Aorta (tissue), 5 donors: ENCODE data around the gene NOSIP. TPM values are rescaled to one million over a fixed set of nuclear protein-coding genes. Genes with fewer than 3 reads are reported as not detected.

Experiments
- ATAC-seq: fragments of 200-7000 bp; cut with Tn5 transposase; one replicate; pipeline ENCODE4 v1.9.1; 2022; ENCODE audit warnings: moderate library complexity; ENCODE audit not compliant: low FRiP score
- DNase-seq, 2 donors: peaks; one replicate each; pipeline ENCODE4 v3.0.0-alpha.2; 2020
- H3K27ac ChIP-seq, 2 donors: one replicate each; pipeline ENCODE4 v1.5.1; 2013; ENCODE audit warnings: low read length in 2 of 2, mild to moderate bottlenecking in 2 of 2, moderate library complexity in 2 of 2, control low read depth in 1 of 2, inconsistent platforms in 1 of 2, low read depth in 1 of 2
- H3K27me3 ChIP-seq, 2 donors: one replicate each; pipeline ENCODE4 v1.6.1; 2013; ENCODE audit warnings: control low read depth in 1 of 2, low read length in 1 of 2, mild to moderate bottlenecking in 1 of 2, moderate library complexity in 1 of 2; ENCODE audit not compliant: insufficient read depth in 2 of 2, control insufficient read depth in 1 of 2
- H3K36me3 ChIP-seq, 2 donors: one replicate each; pipeline ENCODE4 v1.6.1; 2013; ENCODE audit warnings: control low read depth in 1 of 2, low read length in 1 of 2, mild to moderate bottlenecking in 1 of 2; ENCODE audit not compliant: insufficient read depth in 2 of 2, control insufficient read depth in 1 of 2
- H3K4me1 ChIP-seq, 2 donors: one replicate each; pipeline ENCODE4 v1.6.1; 2013; ENCODE audit warnings: low read length in 2 of 2, control low read depth in 1 of 2, mild to moderate bottlenecking in 1 of 2, moderate library complexity in 1 of 2; ENCODE audit not compliant: insufficient read depth in 2 of 2, control insufficient read depth in 1 of 2
- H3K4me3 ChIP-seq, 2 donors: one replicate each; pipeline ENCODE4 v1.5.1; 2013; ENCODE audit warnings: low read length in 2 of 2, control low read depth in 1 of 2, mild to moderate bottlenecking in 1 of 2
- H3K9me3 ChIP-seq: one replicate; pipeline ENCODE4 v1.6.1; 2013; ENCODE audit warnings: mild to moderate bottlenecking, low read length; ENCODE audit not compliant: control insufficient read depth
- WGBS, 2 donors: extraction: QIAGEN DNeasy Blood & Tissue Kit; methylation state at CpG; one replicate each; pipeline ENCODE4 v1.1.7; 2013; 5-methylcytosine and 5-hydroxymethylcytosine counted together
- intact Hi-C, 2 donors: fragments of 100-400 bp; cut with DNase I; formaldehyde crosslinking; loops; one replicate each; pipeline versions ENCODE4 v1.14.2 to v1.15.0; 2022
- polyA plus RNA-seq, 2 donors: library from polyadenylated mRNA; stranded (reverse); fragments of 200-250 nt; gene quantifications; one replicate each; pipeline ENCODE4 v1.2.3, GENCODE V29; 2013
- total RNA-seq, 2 donors: library from RNA; stranded (reverse); fragmentation: NEBNext Ultra II Directional; extraction: Animal tissue kit (Norgen Biotek cat#: 25700); gene quantifications; one replicate each; pipeline ENCODE4 v1.2.1, GENCODE V29; 2021
- donor health status: healthy with polysubstance abuse.
- donor health status: Bipolar disorder and iron deficiency.
- donor health status: DM: no; HTN: no; CAD: no.
- donor health status: DM: no; HTN: no; CAD: no.
- donor health status: DM: yes; HTN: yes; CAD: no.

The NOSIP gene
- total and polyA plus RNA-seq, 4 donors: 38.8 to 135 (median 46.5) TPM

DNA sequence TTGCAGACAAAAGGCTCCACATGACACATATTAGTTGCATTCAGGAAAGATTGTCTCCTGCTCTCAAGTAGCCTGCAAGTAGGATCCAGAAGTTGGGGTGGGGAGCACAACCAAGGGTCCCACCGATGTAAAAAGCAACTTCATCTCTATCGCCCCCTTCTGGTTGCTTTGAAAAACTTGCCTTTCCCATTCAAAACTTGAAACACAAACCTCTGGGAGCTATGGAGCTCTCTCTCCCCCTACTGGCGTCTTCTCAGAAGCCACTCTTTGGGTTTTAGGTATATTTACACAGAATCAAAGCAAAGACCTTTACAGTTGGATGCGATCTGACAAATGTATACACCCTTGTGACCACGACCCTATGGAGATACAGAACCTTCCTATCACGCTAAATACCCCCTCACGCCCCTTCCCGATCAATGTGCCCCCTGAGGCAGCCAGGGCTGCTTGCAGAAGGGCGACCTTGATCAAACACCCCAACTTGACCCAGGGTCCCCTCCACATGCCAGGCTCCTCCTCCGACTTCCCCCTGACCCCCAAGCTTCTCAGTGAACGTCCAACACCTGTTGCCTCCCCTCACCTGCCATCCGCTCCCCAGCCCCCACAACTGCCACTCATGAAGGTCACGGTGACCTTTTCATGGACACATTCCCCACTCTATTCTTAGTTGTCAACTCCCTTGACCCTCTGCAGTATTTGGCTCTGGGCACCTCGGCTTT, 10.1 kb downstream of the NOSIP start:
- H3K9me3 ChIP-seq: no peaks in the 10 kb centered on the region
- DNase-seq (no peak), ATAC-seq (peak; percentile 87)
- intact Hi-C loops: loop anchor here in 1 of 2 donors (2.0 kb wide), 1 partner anchor 63 kb away; no protein-coding TSS in a partner anchor
- no peaks in the 10 kb centered on the region for H3K27me3 ChIP-seq
- WGBS, 2 donors: 29 to 30% methylated on average over 14 of the region's 14 CpGs
- H3K4me1 ChIP-seq: no peaks in the 10 kb centered on the region
- H3K36me3 ChIP-seq: no peaks in the 10 kb centered on the region
- H3K27ac ChIP-seq: no peak overlapping the region
- H3K4me3 ChIP-seq: no peak overlapping the region

- ATAC-seq: no peak
- no peaks in the 10 kb centered on the region for H3K4me1 ChIP-seq
- no peaks in the 10 kb centered on the region for H3K9me3 ChIP-seq
- intact Hi-C loops: no loop called here
- no peaks in the 10 kb centered on the region for H3K27me3 ChIP-seq
- WGBS, 2 donors: 69 to 72% methylated on average over 9 of the region's 9 CpGs
- no peaks in the 10 kb centered on the region for H3K36me3 ChIP-seq
- no peak overlapping the region for H3K27ac ChIP-seq
- no peak for DNase-seq
- H3K4me3 ChIP-seq: no peak overlapping the region
These were observed 12.4 kb downstream of the NOSIP start for GRCh38 chr19:49567861-49568441.

- Histone ChIP-seq H3K27ac (no peak overlapping the region), H3K9me3 (no peaks in the 10 kb centered on the region), H3K36me3 (no peaks in the 10 kb centered on the region), H3K27me3 (no peaks in the 10 kb centered on the region), H3K4me1 (no peaks in the 10 kb centered on the region), H3K4me3 (no peak overlapping the region)
- DNase-seq (no peak), ATAC-seq (no peak)
- intact Hi-C loops: no loop called here
- WGBS, 2 donors: 100% methylated on average over 3 of the region's 3 CpGs
These were observed 14.1 kb downstream of the NOSIP start for GRCh38 chr19:49566302-49566701.

DNA sequence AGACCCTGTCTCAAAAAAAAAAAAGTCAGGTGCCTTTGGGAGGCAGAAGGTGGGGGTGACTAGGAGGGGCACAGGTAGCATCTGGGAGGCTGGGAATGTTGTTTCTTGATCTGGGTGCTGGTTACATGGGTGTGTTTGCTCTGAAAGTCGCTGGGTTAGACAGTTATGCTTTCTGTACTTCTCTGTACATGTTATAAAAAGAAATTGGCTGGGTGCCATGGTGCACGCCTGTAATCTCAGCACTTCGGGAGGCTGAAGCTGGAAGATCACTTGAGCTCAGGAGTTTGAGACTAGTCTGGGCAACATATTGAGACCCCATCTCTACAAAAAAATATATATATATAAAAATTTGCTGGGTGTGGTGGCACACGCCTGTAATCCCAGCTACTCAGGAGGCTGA, 15.1 kb downstream of the NOSIP start:
- no peaks in the 10 kb centered on the region for H3K4me1 ChIP-seq
- H3K27ac ChIP-seq: no peak overlapping the region
- no peak overlapping the region for H3K4me3 ChIP-seq
- no peaks in the 10 kb centered on the region for H3K36me3 ChIP-seq
- WGBS, 2 donors: 25 to 26% methylated on average over 4 of the region's 4 CpGs
- ATAC-seq (no peak), DNase-seq (no peak)
- intact Hi-C loops: no loop called here
- no peaks in the 10 kb centered on the region for H3K27me3 ChIP-seq
- no peaks in the 10 kb centered on the region for H3K9me3 ChIP-seq

DNA sequence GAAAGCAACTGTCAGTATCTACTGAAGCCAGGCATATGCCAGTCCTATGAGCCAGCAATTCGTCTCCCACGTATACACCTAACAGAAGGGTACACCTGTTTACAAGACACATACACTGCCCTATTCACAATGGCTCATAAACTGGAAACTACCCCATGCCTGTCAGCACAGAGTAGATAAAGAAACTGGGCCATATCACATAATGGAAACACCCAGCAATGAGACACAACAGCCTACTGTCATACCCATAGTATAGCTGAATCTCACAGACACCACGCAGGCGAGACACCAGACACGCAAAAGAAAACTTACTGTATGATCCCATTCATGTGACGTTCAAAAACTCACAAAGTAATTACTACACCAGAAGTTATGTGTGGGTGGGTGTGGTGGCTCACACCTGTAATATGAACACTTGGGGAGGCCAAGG, 15.7 kb downstream of the NOSIP start:
- DNase-seq (no peak), ATAC-seq (no peak)
- H3K4me1 ChIP-seq: no peaks in the 10 kb centered on the region
- H3K27me3 ChIP-seq: no peaks in the 10 kb centered on the region
- H3K36me3 ChIP-seq: peaks cover 0 to 2% of the 10 kb centered on the region in 2 donors
- no peak overlapping the region for H3K4me3 ChIP-seq
- 86 to 88% methylated on average over 6 of the region's 6 CpGs for WGBS, 2 donors
- no peaks in the 10 kb centered on the region for H3K9me3 ChIP-seq
- no peak overlapping the region for H3K27ac ChIP-seq
- intact Hi-C loops: loop anchor here in 1 of 2 donors (5.0 kb wide), 1 partner anchor 167 kb away; no protein-coding TSS in a partner anchor

GRCh38 chr19:49560358-49560900, 19.9 kb downstream of the NOSIP start:
- intact Hi-C loops: loop anchor here in 1 of 2 donors (5.0 kb wide), 1 partner anchor 163 kb away; no protein-coding TSS in a partner anchor
- H3K4me3 ChIP-seq: no peak overlapping the region
- ATAC-seq (peak; percentile 45), DNase-seq (peak in 1 of 2 donors; percentile 71)
- no peaks in the 10 kb centered on the region for H3K4me1 ChIP-seq
- H3K9me3 ChIP-seq: no peaks in the 10 kb centered on the region
- no peaks in the 10 kb centered on the region for H3K27me3 ChIP-seq
- 78 to 80% methylated on average over 14 to 15 of the region's 15 CpGs for WGBS, 2 donors
- H3K27ac ChIP-seq: no peak overlapping the region
- peaks cover 0 to 6% of the 10 kb centered on the region in 2 donors for H3K36me3 ChIP-seq

DNA sequence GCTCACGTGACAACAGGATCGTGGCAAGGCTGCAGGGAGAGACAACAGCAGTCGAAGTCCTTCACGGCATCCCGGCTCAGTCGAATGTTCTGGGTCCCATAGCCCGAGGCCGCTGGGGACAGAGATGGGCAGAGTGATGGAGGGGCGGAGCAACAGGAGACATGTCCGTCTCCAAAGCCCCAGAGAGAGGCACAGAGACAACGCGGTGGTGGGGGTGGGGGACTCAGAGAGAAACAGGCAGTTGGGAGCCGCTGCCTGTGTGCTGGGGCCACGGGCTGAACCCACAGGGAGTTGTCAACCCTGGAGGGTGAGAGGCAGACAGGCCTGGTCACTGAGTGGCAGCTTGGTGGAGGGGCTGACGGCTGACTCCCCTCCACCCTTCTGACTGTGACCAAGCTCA, 20.4 kb downstream of the NOSIP start:
- Histone ChIP-seq H3K27me3 (no peaks in the 10 kb centered on the region), H3K36me3 (peaks cover 0 to 6% of the 10 kb centered on the region in 2 donors), H3K27ac (no peak overlapping the region), H3K9me3 (no peaks in the 10 kb centered on the region), H3K4me1 (no peaks in the 10 kb centered on the region), H3K4me3 (no peak overlapping the region)
- DNase-seq (no peak), ATAC-seq (no peak)
- WGBS, 2 donors: 67 to 72% methylated on average over 15 of the region's 15 CpGs
- intact Hi-C loops: loop anchor here in 1 of 2 donors (5.0 kb wide), 1 partner anchor 163 kb away; no protein-coding TSS in a partner anchor

DNA sequence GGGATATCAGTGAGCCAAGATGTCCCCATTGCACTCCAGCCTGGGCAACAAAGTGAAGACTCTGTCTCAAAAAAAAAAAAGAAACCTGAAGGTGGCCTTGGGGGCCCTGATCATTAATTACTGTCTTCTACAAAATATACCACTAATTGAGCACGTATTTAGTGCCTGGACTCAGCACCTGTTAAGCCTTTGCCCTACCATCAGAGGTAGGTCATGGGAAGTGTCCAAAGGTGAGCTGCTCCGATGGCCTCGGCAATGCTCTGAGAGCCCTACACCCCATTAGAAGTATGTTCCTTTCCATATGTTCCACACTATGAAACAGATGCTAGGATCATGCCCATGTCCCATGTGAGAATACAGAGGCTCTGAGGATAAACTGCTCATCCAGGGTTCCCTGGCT, 20.9 kb downstream of the NOSIP start:
- intact Hi-C loops: no loop called here
- Histone ChIP-seq H3K9me3 (no peaks in the 10 kb centered on the region), H3K4me3 (no peak overlapping the region), H3K27me3 (no peaks in the 10 kb centered on the region), H3K4me1 (no peaks in the 10 kb centered on the region), H3K36me3 (peaks cover 0 to 6% of the 10 kb centered on the region in 2 donors), H3K27ac (no peak overlapping the region)
- DNase-seq: no peak
- WGBS, 2 donors: 91 to 93% methylated on average over 3 of the region's 3 CpGs
- no peak for ATAC-seq
